Peyer's patch (tissue), 4 donors: Measurements from ENCODE around the gene VSTM2B.

ENCODE experiments used
- CTCF ChIP-seq, 6 experiments: fragments of 450-650 bp in 4 of 6; fragments of 200-600 bp in 2 of 6; sonication (generic) in 1 of 6; IDR thresholded peaks; one replicate each; pipeline ENCODE4 v1.5.1; 2017 to 2019; ENCODE audit warnings: antibody characterized with exemption in 6 of 6, mild to moderate bottlenecking in 3 of 6, moderate library complexity in 1 of 6
- POLR2A ChIP-seq, 2 donors: fragments of 450-650 bp; IDR thresholded peaks; one replicate each; pipeline ENCODE4 v1.5.1; 2017; ENCODE audit warnings: antibody characterized with exemption in 2 of 2, mild to moderate bottlenecking in 2 of 2, moderate library complexity in 2 of 2

GRCh38 chr19:29574510-29574909, 48.7 kb downstream of the VSTM2B start:
- no peak for TF ChIP-seq CTCF (IDR thresholded peaks at IDR 0.05)
- no peak for TF ChIP-seq POLR2A (IDR thresholded peaks at IDR 0.05)
